GM12801 (cell line): ENCODE measurements around the gene RALGPS1.

Experiments
- TF ChIP-seq, protein P1 (sequence below): IDR thresholded peaks from one replicate; pipeline ENCODE4 v1.5.1; 2011; ENCODE audit warnings: control low read depth; ENCODE audit not compliant: insufficient read length; ENCODE audit errors: extremely low read depth

RALGPS1 gene

DNA sequence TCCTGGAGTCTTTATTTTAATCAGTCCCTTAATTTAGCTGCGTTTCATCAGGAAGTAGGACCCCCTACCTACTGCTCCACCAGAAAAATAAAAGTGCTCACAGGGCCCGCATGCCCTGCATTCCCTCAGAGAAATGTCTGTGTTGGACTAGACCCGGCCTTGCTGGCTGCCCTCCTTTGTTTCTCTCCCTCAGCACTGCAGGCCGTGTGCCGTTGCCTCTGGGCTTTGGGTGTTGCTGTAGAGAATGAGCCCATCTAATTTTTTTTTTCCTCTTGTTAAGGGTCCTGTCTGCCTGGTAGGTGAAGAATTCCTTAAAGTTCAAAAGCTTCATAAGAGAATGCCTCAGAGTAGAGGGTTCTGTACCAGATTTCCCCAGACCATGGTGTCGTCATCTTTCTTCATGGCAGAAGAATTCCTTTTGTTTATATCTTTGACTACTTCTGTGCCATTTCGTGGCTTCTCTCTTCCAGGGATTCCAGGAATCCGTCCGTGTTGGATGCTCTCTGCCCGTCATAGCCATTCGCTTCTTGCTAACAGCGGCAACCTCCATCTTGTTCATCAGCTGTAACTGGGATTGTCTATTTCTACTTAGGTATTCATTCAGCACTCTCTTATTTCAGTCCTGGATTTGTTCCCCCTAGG lies 257.6 kb downstream of the RALGPS1 start:
- TF ChIP-seq, protein P1, sequence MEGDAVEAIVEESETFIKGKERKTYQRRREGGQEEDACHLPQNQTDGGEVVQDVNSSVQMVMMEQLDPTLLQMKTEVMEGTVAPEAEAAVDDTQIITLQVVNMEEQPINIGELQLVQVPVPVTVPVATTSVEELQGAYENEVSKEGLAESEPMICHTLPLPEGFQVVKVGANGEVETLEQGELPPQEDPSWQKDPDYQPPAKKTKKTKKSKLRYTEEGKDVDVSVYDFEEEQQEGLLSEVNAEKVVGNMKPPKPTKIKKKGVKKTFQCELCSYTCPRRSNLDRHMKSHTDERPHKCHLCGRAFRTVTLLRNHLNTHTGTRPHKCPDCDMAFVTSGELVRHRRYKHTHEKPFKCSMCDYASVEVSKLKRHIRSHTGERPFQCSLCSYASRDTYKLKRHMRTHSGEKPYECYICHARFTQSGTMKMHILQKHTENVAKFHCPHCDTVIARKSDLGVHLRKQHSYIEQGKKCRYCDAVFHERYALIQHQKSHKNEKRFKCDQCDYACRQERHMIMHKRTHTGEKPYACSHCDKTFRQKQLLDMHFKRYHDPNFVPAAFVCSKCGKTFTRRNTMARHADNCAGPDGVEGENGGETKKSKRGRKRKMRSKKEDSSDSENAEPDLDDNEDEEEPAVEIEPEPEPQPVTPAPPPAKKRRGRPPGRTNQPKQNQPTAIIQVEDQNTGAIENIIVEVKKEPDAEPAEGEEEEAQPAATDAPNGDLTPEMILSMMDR, result no peak

DNA sequence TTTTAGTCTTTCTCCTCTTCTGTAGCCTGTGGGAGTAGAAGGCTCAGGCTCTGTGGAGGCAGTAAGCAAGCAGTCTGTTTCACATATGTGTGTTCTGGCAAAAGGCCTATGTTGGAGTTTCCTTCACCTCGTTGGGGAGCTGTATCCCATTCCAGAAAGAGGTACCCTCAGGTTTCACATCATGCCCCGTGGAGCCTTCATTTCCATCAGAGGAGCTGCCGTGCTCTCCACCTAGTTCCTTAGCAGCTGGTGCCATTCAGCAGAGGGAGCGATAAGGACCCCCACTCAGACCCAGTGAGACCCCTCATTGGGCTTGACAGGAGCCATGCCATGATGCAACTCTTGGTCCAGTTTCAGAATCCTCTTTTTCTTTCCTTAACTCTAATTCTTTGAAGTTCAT lies 258.5 kb downstream of the RALGPS1 start:
- TF ChIP-seq, protein P1, result no peak

DNA sequence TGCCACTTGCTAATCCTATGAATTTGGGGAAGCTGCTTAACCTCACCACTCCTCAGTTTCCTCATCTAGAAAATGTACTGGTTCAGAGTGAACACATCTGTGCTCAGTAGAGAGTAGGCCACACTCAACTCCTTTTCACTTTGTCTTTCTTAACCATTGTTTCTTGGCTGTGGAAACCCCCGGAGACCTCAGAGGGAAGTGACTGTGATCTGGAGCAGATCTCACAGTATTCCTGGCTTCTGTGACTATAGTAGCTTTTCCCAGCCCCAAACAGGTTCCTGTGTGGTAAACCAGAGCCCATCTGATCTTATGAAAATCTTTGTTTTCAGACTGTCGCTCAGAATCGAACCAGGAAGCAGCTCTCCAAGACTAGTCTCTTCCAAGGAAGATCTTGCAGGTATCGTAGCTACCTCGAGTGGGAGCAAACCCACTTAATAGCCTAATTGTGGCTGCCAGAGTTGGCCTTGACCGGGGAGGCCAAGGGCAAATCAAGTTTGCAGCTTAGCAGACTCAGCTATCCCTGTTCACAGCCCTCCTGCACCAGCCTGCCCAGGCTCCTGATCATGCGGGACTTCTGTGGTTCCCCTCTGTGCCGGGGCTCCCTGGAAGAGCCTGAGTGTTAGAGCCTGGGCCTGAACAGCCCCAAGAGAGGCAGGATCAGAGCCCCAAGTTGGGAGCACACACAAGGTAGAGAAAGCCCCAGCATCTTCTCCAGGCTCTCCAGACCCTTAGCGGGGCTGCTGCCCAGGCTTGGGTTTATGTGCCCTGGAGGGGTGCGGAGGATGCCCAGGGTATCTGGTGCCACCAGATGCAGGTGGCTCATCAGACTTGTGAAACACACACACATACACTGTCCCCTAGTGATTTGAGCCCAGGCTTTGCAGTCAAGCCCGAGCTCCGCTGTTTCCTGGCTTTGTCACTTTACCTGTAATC lies 260.1 kb downstream of the RALGPS1 start:
- TF ChIP-seq, protein P1, result no peak

DNA sequence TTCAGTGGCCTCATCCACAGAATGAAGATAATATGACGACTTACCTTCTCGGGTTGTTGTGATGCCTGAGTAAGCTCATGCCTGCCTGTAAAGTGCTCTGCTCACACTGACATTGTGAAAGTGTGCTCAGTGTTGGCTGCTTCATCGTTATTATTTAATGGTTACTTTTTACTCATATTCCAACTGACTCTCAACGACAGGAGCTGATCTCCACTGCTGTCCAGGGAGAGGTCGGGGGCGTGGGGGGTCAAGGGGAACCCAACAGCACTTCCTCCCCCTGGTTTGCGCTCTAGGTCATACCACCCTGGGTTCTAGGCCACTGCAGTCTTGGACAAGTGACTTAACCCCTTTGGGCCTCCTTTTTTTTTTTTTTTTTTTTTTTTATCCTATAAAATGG lies 260.7 kb downstream of the RALGPS1 start:
- TF ChIP-seq, protein P1, result no peak

DNA sequence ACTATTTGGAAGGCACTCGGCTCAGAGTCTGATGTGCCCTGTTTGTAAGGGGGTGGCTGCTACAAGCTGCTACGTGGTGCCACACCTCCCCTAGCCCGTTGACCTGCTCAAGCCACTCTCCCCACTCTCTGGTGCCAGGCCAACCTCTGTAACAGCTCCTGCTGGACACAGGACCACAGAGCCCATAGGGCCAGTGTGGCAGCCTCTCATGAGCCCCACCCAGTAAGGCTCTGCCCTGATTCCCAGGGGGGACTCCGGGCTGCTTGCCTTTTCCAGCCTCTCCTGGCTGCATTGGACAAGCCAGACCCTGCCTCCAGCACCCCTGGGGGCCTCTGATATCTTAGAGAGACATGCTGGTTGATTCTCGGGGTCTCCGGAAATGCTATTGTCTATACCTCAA lies 261.2 kb downstream of the RALGPS1 start:
- TF ChIP-seq, protein P1, result no peak

DNA sequence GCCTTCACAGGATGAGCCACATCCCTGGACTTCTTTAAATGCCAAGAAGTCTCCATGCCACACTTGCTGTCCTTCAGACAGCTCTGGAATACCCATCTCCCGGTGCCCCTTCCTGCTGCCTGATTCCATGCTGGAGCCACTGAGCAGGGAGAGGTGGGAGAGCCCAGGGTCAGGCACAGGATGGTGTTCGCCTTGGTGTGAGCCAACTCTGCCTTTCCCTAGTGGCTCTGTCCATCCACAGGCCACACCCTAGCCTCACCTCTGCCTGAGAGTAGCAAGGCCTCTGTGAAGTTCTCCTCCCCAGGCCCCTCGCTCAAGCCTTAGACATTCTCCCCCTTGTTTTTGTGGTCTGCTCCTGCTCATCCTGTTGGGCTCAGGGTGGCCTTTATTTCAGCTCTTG lies 262.0 kb downstream of the RALGPS1 start:
- TF ChIP-seq, protein P1, result no peak

DNA sequence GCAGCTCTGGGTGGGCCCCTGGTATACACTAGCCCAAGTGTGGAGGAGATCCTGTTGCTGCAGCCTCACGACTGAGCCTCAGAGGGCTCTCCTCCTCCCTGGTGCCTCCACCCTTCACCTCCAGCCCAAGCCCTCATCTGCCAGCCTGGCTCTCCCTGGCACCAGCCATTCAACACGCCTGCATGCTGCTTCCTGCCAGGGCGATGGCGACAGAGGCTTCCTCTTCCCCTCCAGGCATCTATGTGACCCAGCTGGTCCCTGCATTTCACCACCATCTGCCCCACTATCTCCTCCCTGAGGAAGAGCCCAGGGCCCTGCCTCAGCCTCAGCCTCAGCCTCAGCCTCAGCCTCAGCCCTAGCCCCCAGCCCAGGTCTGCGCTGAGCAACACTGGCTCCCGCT lies 262.6 kb downstream of the RALGPS1 start:
- TF ChIP-seq, protein P1, result no peak
